HEK293T (cell line): ENCODE results near the gene FZR1.
A peak's percentile ranks its signal among the peaks of the same experiment; 100 is the strongest.

Experiments
- CTCF ChIA-PET: fragments of 350-600 bp; formaldehyde crosslinking; extraction: SDS; loops from one replicate; lab custom pipeline; 2021; ENCODE audit warnings: antibody characterized with exemption, inconsistent platforms; lab: Yijun Ruan, JAX
- POLR2A ChIA-PET: fragments of 350-600 bp; formaldehyde crosslinking; extraction: SDS; loops from one replicate; lab custom pipeline; 2020; ENCODE audit warnings: antibody characterized with exemption, inconsistent platforms; lab: Yijun Ruan, JAX
- DNase-seq: peaks from one replicate; pipeline ENCODE4 v3.0.0; 2012; ENCODE audit warnings: mixed read lengths; ENCODE audit errors: extremely low spot score
- ARNT ChIP-seq: fragments of 450-650 bp; IDR thresholded peaks from 2 replicates; pipeline ENCODE4 v1.6.1; 2017; ENCODE audit warnings: mild to moderate bottlenecking
- BHLHE40 ChIP-seq: fragments of 450-650 bp; IDR thresholded peaks from 2 replicates; pipeline ENCODE4 v1.6.1; 2016; ENCODE audit warnings: mild to moderate bottlenecking, moderate library complexity, borderline replicate concordance
- CTBP1 ChIP-seq: fragments of 450-650 bp; IDR thresholded peaks from 2 replicates; pipeline ENCODE4 v1.6.1; 2016; ENCODE audit warnings: borderline replicate concordance
- ELF4 ChIP-seq: fragments of 450-650 bp; IDR thresholded peaks from 2 replicates; pipeline ENCODE4 v1.6.1; 2017; ENCODE audit warnings: antibody characterized with exemption
- FOXA1 ChIP-seq: fragments of 450-650 bp; IDR thresholded peaks from 2 replicates; pipeline ENCODE4 v1.6.1; 2016; ENCODE audit warnings: mild to moderate bottlenecking
- FOXK2 ChIP-seq: fragments of 450-650 bp; IDR thresholded peaks from 2 replicates; pipeline ENCODE4 v1.6.1; 2016; ENCODE audit warnings: mild to moderate bottlenecking
- FOXM1 ChIP-seq: fragments of 450-650 bp; IDR thresholded peaks from 2 replicates; pipeline ENCODE4 v1.6.1; 2017; ENCODE audit warnings: mild to moderate bottlenecking, borderline replicate concordance
- HDGF ChIP-seq: fragments of 450-650 bp; IDR thresholded peaks from 2 replicates; pipeline ENCODE4 v1.6.1; 2017; ENCODE audit warnings: antibody characterized with exemption, borderline replicate concordance
- L3MBTL2 ChIP-seq: fragments of 450-650 bp; conservative IDR thresholded peaks from 2 replicates; pipeline ENCODE4 v1.6.1; 2016; ENCODE audit warnings: mild to moderate bottlenecking
- LEF1 ChIP-seq: fragments of 450-650 bp; IDR thresholded peaks from 2 replicates; pipeline ENCODE4 v1.6.1; 2017; ENCODE audit warnings: mild to moderate bottlenecking, borderline replicate concordance
- NFRKB ChIP-seq: fragments of 450-650 bp; IDR thresholded peaks from 2 replicates; pipeline ENCODE4 v1.6.1; 2016; ENCODE audit warnings: mild to moderate bottlenecking, moderate library complexity
- PKNOX1 ChIP-seq: fragments of 450-650 bp; IDR thresholded peaks from 2 replicates; pipeline ENCODE4 v1.6.1; 2016
- SP1 ChIP-seq: fragments of 450-650 bp; IDR thresholded peaks from 2 replicates; pipeline ENCODE4 v1.6.1; 2017
- SUZ12 ChIP-seq: fragments of 450-650 bp; IDR thresholded peaks from 2 replicates; pipeline ENCODE4 v1.6.1; 2016; ENCODE audit warnings: mild to moderate bottlenecking
- TARDBP ChIP-seq: fragments of 450-650 bp; IDR thresholded peaks from 2 replicates; pipeline ENCODE4 v1.6.1; 2016
- ZNF384 ChIP-seq: fragments of 450-650 bp; IDR thresholded peaks from 2 replicates; pipeline ENCODE4 v1.6.1; 2016

The FZR1 gene

GRCh38 chr19:3494051-3494450 is 12.1 kb upstream of the FZR1 start:
- ChIA-PET CTCF (interaction anchor here (1.2 kb wide), 1 partner anchor 9 kb away, joined by 7 read pairs; no protein-coding TSS in a partner anchor), POLR2A (no interaction called here)
- TF ChIP-seq PKNOX1 (peak; percentile 94), SP1 (no peak)
- DNase-seq = peak; percentile 61

GRCh38 chr19:3494559-3494958 is 11.6 kb upstream of the FZR1 start:
- TF ChIP-seq ELF4 (no peak), ZNF384 (no peak), FOXA1 (no peak), FOXM1 (no peak), PKNOX1 (no peak), TARDBP (no peak), CTBP1 (no peak), HDGF (no peak), ARNT (no peak), SP1 (no peak), NFRKB (no peak), L3MBTL2 (no peak), LEF1 (no peak), FOXK2 (no peak), BHLHE40 (no peak), SUZ12 (no peak)
- ChIA-PET POLR2A (no interaction called here), CTCF (interaction anchor here (1.2 kb wide), 1 partner anchor 9 kb away, joined by 7 read pairs; no protein-coding TSS in a partner anchor)
- DNase-seq = no peak

- ChIA-PET CTCF (no interaction called here), POLR2A (no interaction called here)
- TF ChIP-seq FOXM1 (no peak), ELF4 (no peak), CTBP1 (no peak), L3MBTL2 (no peak), SUZ12 (no peak), LEF1 (no peak), BHLHE40 (no peak)
- DNase-seq = no peak
Measured at GRCh38 chr19:3496392-3497273, 9.5 kb upstream of the FZR1 start.

- ChIA-PET POLR2A (no interaction called here), CTCF (interaction anchor here (1.1 kb wide), 1 partner anchor 12 kb away, joined by 4 read pairs; no protein-coding TSS in a partner anchor)
- DNase-seq = no peak
- TF ChIP-seq FOXM1 (no peak), CTBP1 (no peak), NFRKB (no peak), SUZ12 (no peak), BHLHE40 (no peak), ARNT (no peak)
Measured at GRCh38 chr19:3497757-3498520, 8.2 kb upstream of the FZR1 start.

GRCh38 chr19:3499738-3500428 is 6.2 kb upstream of the FZR1 start:
- ChIA-PET CTCF (no interaction called here), POLR2A (no interaction called here)
- TF ChIP-seq PKNOX1 (no peak), FOXK2 (no peak), BHLHE40 (no peak), ZNF384 (no peak), SUZ12 (no peak), NFRKB (no peak), FOXA1 (no peak), ELF4 (no peak), LEF1 (no peak), SP1 (no peak), TARDBP (no peak), CTBP1 (no peak), L3MBTL2 (no peak), FOXM1 (no peak)
- no peak for DNase-seq
